GM19099 (cell line): ENCODE measurements around the gene ZSCAN29.

Experiments
- POLR2A ChIP-seq: IDR thresholded peaks from 3 replicates; pipeline ENCODE4 v1.6.1; 2011; ENCODE audit warnings: low read depth; ENCODE audit not compliant: insufficient read length; ENCODE audit errors: extremely low read depth

Gene ZSCAN29

GRCh38 chr15:43316016-43316970 is 54.5 kb downstream of the ZSCAN29 start:
- no peak for TF ChIP-seq POLR2A

DNA sequence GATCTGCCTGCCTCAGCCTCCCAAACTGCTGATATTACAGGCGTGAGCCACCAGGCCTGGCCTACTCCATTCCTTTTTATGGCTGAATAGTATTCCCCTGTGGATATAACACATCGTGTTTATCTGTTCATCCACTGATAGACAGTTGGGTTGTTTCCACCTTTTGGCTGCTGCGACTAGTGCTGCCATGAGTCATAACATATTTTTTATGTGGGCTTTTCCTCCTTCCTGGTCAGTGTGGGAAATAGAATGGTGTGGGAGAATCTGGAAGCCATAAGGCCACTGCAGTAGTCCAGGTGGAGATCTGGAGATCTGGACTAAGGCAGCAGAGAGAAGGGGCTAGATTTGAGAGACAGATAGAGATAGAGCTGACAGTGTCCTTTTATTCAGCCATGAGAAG is 56.7 kb downstream of the ZSCAN29 start:
- TF ChIP-seq POLR2A: no peak

DNA sequence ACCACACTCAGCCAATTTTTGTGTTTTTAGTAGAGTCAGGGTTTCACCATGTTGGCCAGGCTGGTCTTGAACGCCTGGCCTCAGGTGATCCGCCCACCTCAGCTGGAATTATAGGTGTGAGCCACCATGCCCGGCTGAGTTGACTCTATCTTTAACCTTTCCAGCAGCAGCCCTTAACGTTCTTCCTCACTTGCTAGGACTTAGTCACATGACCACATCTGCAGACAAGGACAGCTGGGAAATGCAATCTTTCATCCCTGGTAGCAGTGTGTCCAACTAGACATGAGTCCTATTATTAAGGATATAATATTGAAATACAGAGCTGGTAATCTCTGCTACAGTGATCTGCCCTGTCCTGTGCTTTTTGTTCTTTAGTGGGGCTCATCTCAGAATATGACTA is 58.5 kb downstream of the ZSCAN29 start:
- TF ChIP-seq POLR2A: no peak
